Measurements from ENCODE around the gene ZNF485. TPM values are rescaled to one million over a fixed set of nuclear protein-coding genes. Genes with fewer than 3 reads are reported as not detected.

ZNF485 gene
- total and polyA plus RNA-seq, 2 donors (not counting 1 experiment from before 2014, with no cell fraction given) = 4.8 to 8.4 TPM

GRCh38 chr10:43574001-43574892 is 32.0 kb upstream of the ZNF485 start, which contains the start of gene ZNF239:
ZNF239 (minus strand) TSS chr10:43574616; CDS start chr10:43558079, 16,537 bp downstream.
- ATAC-seq (ENCODE audit: low read depth) (peak; percentile 95), DNase-seq (peak; percentile 88)
- POLR2A ChIA-PET = interaction anchor here (0.5 kb wide), 1 partner anchor 967 kb away, joined by 5 read pairs; no protein-coding TSS in a partner anchor
- Histone ChIP-seq H3K4me1 (ENCODE audit: control insufficient read depth in 2 of 2, insufficient read depth in 2 of 2, low read length in 2 of 2) (peaks cover 17 to 27% of the 10 kb centered on the region in 2 donors), H3K4me3 (ENCODE audit: control extremely low read depth in 1 of 5, extremely low read depth in 1 of 5, insufficient read depth in 1 of 5, low read depth in 2 of 5, low read length in 4 of 5) (peak within 1 kb of the TSS; percentile 42 to 72 (median 60)), H3K4me2 (replicated peaks; ENCODE audit: low read depth, low read length, poor library complexity, severe bottlenecking) (peak within 1 kb of the TSS; percentile 74), H2AFZ (ENCODE audit: insufficient read depth, low read depth, low read length, poor library complexity, severe bottlenecking) (peak within 1 kb of the TSS; percentile 90), H3K79me2 (ENCODE audit: control insufficient read depth, insufficient read depth, low read length) (no peaks in the 10 kb centered on the region), H3K9me3 (ENCODE audit: control extremely low read depth in 1 of 3, control insufficient read depth in 2 of 3, insufficient read depth in 1 of 3, low read length in 2 of 3) (peaks cover 0 to 15% (median 0%) of the 10 kb centered on the region in 3 donors), H4K20me1 (ENCODE audit: control insufficient read depth, insufficient read depth, low read length, poor library complexity, severe bottlenecking) (no peaks in the 10 kb centered on the region), H3K27me3 (replicated peaks in 1 of 4; ENCODE audit: control extremely low read depth in 1 of 4, control insufficient read depth in 3 of 4, insufficient read depth in 4 of 4, low read length in 3 of 4) (no peaks in the 10 kb centered on the region), H3K9ac (ENCODE audit: low read length) (peak within 1 kb of the TSS; percentile 68), H3K27ac (ENCODE audit: low read length in 2 of 2) (peak within 1 kb of the TSS; percentile 40 to 67), H3K36me3 (replicated peaks in 1 of 2; ENCODE audit: control extremely low read depth in 1 of 2, control insufficient read depth in 1 of 2, extremely low read depth in 1 of 2, insufficient read depth in 2 of 2, low read length in 1 of 2) (no peaks in the 10 kb centered on the region)
- intact Hi-C loops (cut with micrococcal nuclease) = loop anchor here (1.0 to 10.0 kb wide), 6 partner anchors 21 to 789 kb away; partner anchors contain the start of genes BMS1, CSGALNACT2, ZNF32 and ZNF485
- Mint-ChIP-seq H3K4me3 (peak within 1 kb of the TSS; percentile 93), H3K27ac (peak within 1 kb of the TSS; percentile 94), H3K27me3 (no peaks in the 10 kb centered on the region), H3K4me1 (peaks cover 43% of the 10 kb centered on the region), H3K9me3 (ENCODE audit: insufficient read depth) (peaks cover 5% of the 10 kb centered on the region)
- CTCF ChIA-PET = interaction anchor here (0.8 to 1.6 kb wide), 2 partner anchors 21 to 29 kb away, joined by 3 to 5 read pairs; no protein-coding TSS in a partner anchor
- WGBS (ENCODE audit: insufficient coverage) = 24% methylated on average over 73 of the region's 78 CpGs
- no peak for TF ChIP-seq EZH2 (IDR thresholded peaks at IDR 0.05; ENCODE audit: borderline replicate concordance, insufficient read depth, low read depth, low read length, poor library complexity, severe bottlenecking)
- TF ChIP-seq CTCF (IDR thresholded peaks at IDR 0.05) = no peak

Data from B cell (primary cell).